HepG2 (cell line): ENCODE results near the gene NRP1. TPM values are rescaled to one million over a fixed set of nuclear protein-coding genes. Genes with fewer than 3 reads are reported as not detected.

ENCODE experiments used
- ATAC-seq: fragments of 200-7000 bp; cut with Tn5 transposase; 3 replicates; pipeline ENCODE4 v1.9.1; 2020; ENCODE audit warnings: mild to moderate bottlenecking, moderate library complexity
- BruUV-seq: library from RNA; stranded (reverse); fragments of 400-500 nt; replicated peaks from 2 replicates; lab custom pipeline; 2021; lab: Mats Ljungman, UMichigan
- CTCF ChIA-PET: fragments of 300-600 bp; formaldehyde crosslinking; extraction: SDS; loops from one replicate; lab custom pipeline; 2021; ENCODE audit warnings: low total read pairs, inconsistent platforms, low intra/inter-chr PET ratio; lab: Yijun Ruan, JAX
- POLR2A ChIA-PET: fragments of 350-600 bp; sonication (Branson Sonifier 250); formaldehyde crosslinking; loops from one replicate; lab custom pipeline; 2020; ENCODE audit warnings: antibody characterized with exemption, inconsistent platforms; lab: Yijun Ruan, JAX
- DNase-seq: peaks from one replicate; pipeline ENCODE4 v3.0.0-alpha.2; 2015; ENCODE audit warnings: low spot score
- FAIRE-seq: peaks from 3 replicates; lab custom pipeline; 2011; peaks lifted over from hg19 to GRCh38; lab: Jason Lieb, UNC
- H2AFZ ChIP-seq: one replicate; pipeline ENCODE4 v1.6.1; 2011; ENCODE audit warnings: low read length, inconsistent platforms
- H3K27ac ChIP-seq: fragments of 300-600 bp; 3 replicates; pipeline ENCODE4 v1.8.0; 2011; ENCODE audit warnings: mixed run types, mild to moderate bottlenecking, mixed read lengths, low read length, inconsistent platforms; ENCODE audit not compliant: insufficient read depth; ENCODE audit errors: extremely low read length
- H3K27me3 ChIP-seq, 2 experiments: fragments of 200-600 bp in 1 of 2; 2 replicates in 1 of 2; 3 replicates in 1 of 2; pipeline versions ENCODE4 v1.6.0 to v1.8.0; 2011; ENCODE audit warnings: low read length in 2 of 2, mild to moderate bottlenecking in 2 of 2, moderate library complexity in 2 of 2, inconsistent platforms in 1 of 2; ENCODE audit not compliant: insufficient read depth in 2 of 2, control insufficient read depth in 1 of 2
- H3K36me3 ChIP-seq, 2 experiments: fragments of 200-600 bp in 1 of 2; replicated peaks in 1 of 2; 2 replicates in 1 of 2; 3 replicates in 1 of 2; pipeline versions ENCODE4 v1.5.1 to v1.8.0; 2011; ENCODE audit warnings: low read length in 2 of 2, inconsistent platforms in 1 of 2; ENCODE audit not compliant: insufficient read depth in 2 of 2, control insufficient read depth in 1 of 2
- H3K4me1 ChIP-seq: 2 replicates; pipeline ENCODE4 v1.5.1; 2012; ENCODE audit warnings: low read length, inconsistent platforms; ENCODE audit not compliant: insufficient read depth
- H3K4me2 ChIP-seq: 2 replicates; pipeline ENCODE4 v1.6.0; 2011; ENCODE audit warnings: low read depth, low read length, inconsistent platforms
- H3K4me3 ChIP-seq, 3 experiments: fragments of 200-600 bp in 1 of 3; sonication (generic), shearing (Covaris generic) in 1 of 3; replicated peaks in 1 of 3; 2 replicates each; pipeline ENCODE4 v1.5.1; 2011 to 2016; ENCODE audit warnings: low read length in 3 of 3, inconsistent platforms in 2 of 3, low read depth in 2 of 3, mild to moderate bottlenecking in 2 of 3, control low read depth in 1 of 3, mixed read lengths in 1 of 3; ENCODE audit not compliant: insufficient read depth in 1 of 3
- H3K79me2 ChIP-seq: one replicate; pipeline ENCODE4 v1.6.1; 2011; ENCODE audit warnings: low read length, inconsistent platforms; ENCODE audit not compliant: insufficient read depth
- H3K9ac ChIP-seq: 2 replicates; pipeline ENCODE4 v1.6.0; 2011; ENCODE audit warnings: mild to moderate bottlenecking, low read depth, low read length, inconsistent platforms; ENCODE audit not compliant: insufficient read depth
- H3K9me3 ChIP-seq: 2 replicates; pipeline ENCODE4 v1.5.1; 2012; ENCODE audit warnings: mild to moderate bottlenecking, low read length
- H4K20me1 ChIP-seq: 2 replicates; pipeline ENCODE4 v1.6.0; 2011; ENCODE audit warnings: inconsistent platforms, mild to moderate bottlenecking, low read length, moderate library complexity; ENCODE audit not compliant: insufficient read depth
- ARNTL ChIP-seq: sonication (generic); formaldehyde crosslinking; IDR thresholded peaks from 2 replicates; pipeline ENCODE4 v1.4.0; 2020; ENCODE audit warnings: mild to moderate bottlenecking, missing genetic modification reagents
- CC2D1A ChIP-seq: sonication (generic); formaldehyde crosslinking; IDR thresholded peaks from 2 replicates; pipeline ENCODE4 v1.8.1; 2023; ENCODE audit warnings: mild to moderate bottlenecking, missing genetic modification reagents
- HNF4A ChIP-seq: sonication (generic); formaldehyde crosslinking; IDR thresholded peaks from 2 replicates; pipeline ENCODE4 v1.4.0; 2020; ENCODE audit warnings: missing genetic modification reagents
- IRX3 ChIP-seq: sonication (generic); formaldehyde crosslinking; IDR thresholded peaks from 2 replicates; pipeline ENCODE4 v1.8.1; 2023; ENCODE audit warnings: mild to moderate bottlenecking, low read depth, missing genetic modification reagents, borderline replicate concordance
- MAFG ChIP-seq: sonication (generic); formaldehyde crosslinking; IDR thresholded peaks from 2 replicates; pipeline ENCODE4 v1.5.1; 2020; ENCODE audit warnings: mild to moderate bottlenecking, missing genetic modification reagents
- NFRKB ChIP-seq: fragments of 450-650 bp; IDR thresholded peaks from 2 replicates; pipeline ENCODE4 v1.6.1; 2017
- SMC3 ChIP-seq: IDR thresholded peaks from 2 replicates; pipeline ENCODE4 v1.6.1; 2011; ENCODE audit warnings: low read length, improper control_type of control experiment
- YY1 ChIP-seq: IDR thresholded peaks from 2 replicates; pipeline ENCODE4 v1.6.1; 2011; ENCODE audit warnings: low read length, low read depth, moderate library complexity, mild to moderate bottlenecking; ENCODE audit not compliant: insufficient read depth, insufficient replicate concordance
- ZKSCAN8 ChIP-seq: IDR thresholded peaks from 2 replicates; pipeline ENCODE4 v1.6.1; 2016; ENCODE audit warnings: borderline replicate concordance, missing genetic modification reagents, missing compliant biosample characterization
- ZNF207 ChIP-seq: fragments of 450-650 bp; IDR thresholded peaks from 2 replicates; pipeline ENCODE4 v1.6.1; 2016; ENCODE audit warnings: antibody characterized with exemption, borderline replicate concordance
- ZNF331 ChIP-seq: sonication (generic); formaldehyde crosslinking; IDR thresholded peaks from 2 replicates; pipeline ENCODE4 v1.4.0; 2020; ENCODE audit warnings: missing genetic modification reagents
- ZNF446 ChIP-seq: sonication (generic); formaldehyde crosslinking; IDR thresholded peaks from 2 replicates; pipeline ENCODE4 v1.5.0; 2020; ENCODE audit warnings: mild to moderate bottlenecking, missing genetic modification reagents
- ZNF510 ChIP-seq: sonication (generic); formaldehyde crosslinking; IDR thresholded peaks from 2 replicates; pipeline ENCODE4 v1.4.0; 2020; ENCODE audit warnings: low read depth, mild to moderate bottlenecking, missing genetic modification reagents
- ZNF652 ChIP-seq: IDR thresholded peaks from 2 replicates; pipeline ENCODE4 v1.6.1; 2016; ENCODE audit warnings: low read depth, borderline replicate concordance
- WGBS: methylation state at CpG from one replicate; pipeline ENCODE4 v1.1.6; 2017; ENCODE audit warnings: low lambda C conversion rate; 5-methylcytosine and 5-hydroxymethylcytosine counted together
- in situ Hi-C: cut with HindIII; loops from 2 replicates; pipeline ENCODE4 v1.10.0; 2017; ENCODE audit warnings: low pct_unique_long_range_greater_than_20kb; ENCODE audit not compliant: extremely low pct_ligation_motif_present
- intact Hi-C: fragments of 100-400 bp; cut with micrococcal nuclease; formaldehyde crosslinking; loops from one replicate; pipeline ENCODE4 v1.10.0; 2022; ENCODE audit not compliant: unreplicated experiment
- polyA plus RNA-seq, 8 experiments: library from polyadenylated mRNA; depleted of rRNA in 3 of 8; stranded (reverse) in 7 of 8; unstranded in 1 of 8; fragments of >200 nt; fragmentation: Illumina TruSeq in 4 of 8; extraction: Trizol in 4 of 8; gene quantifications; 2 replicates each; pipeline versions ENCODE4 v1.2.1 to v1.2.3, GENCODE V29; 2011 to 2016; ENCODE audit warnings: low read depth in 4 of 8, missing spikeins in 1 of 8, mixed read lengths in 1 of 8; ENCODE audit not compliant: insufficient read depth in 1 of 8
- total RNA-seq, 5 experiments: library from RNA; depleted of rRNA; stranded (reverse); fragments of >200 nt; fragmentation: Illumina TruSeq; extraction: Trizol; gene quantifications; 2 replicates each; pipeline ENCODE4 v1.2.3, GENCODE V29; 2016; ENCODE audit warnings: low read depth in 1 of 5
- TF ChIP-seq, protein P1 (sequence below): sonication (generic); formaldehyde crosslinking; IDR thresholded peaks from one replicate; pipeline ENCODE4 v1.5.1; 2020; ENCODE audit warnings: mild to moderate bottlenecking, missing genetic modification reagents; ENCODE audit errors: not compliant biosample characterization
- TF ChIP-seq, protein P2 (sequence below): sonication (generic); formaldehyde crosslinking; IDR thresholded peaks from 2 replicates; pipeline ENCODE4 v1.4.0; 2020; ENCODE audit warnings: missing genetic modification reagents, borderline replicate concordance

Gene NRP1
- total and polyA plus RNA-seq, 2 of the 13 experiments (the other 11 are each of a cell fraction or from before 2014, with no cell fraction given), result 5.3 to 5.8 TPM

GRCh38 chr10:33352615-33353014, 18.1 kb upstream of the NRP1 start (continued):
- no peak for TF ChIP-seq ZNF207

GRCh38 chr10:33352175-33352574, 17.7 kb upstream of the NRP1 start:
- Histone ChIP-seq H3K27me3 (peaks cover 0 to 21% of the 10 kb centered on the region in 2 experiments; a peak in 2 of 5 replicates), H3K4me1 (no peaks in the 10 kb centered on the region), H3K27ac (no peak overlapping the region), H3K79me2 (no peaks in the 10 kb centered on the region), H3K36me3 (no peaks in the 10 kb centered on the region), H3K4me2 (no peak overlapping the region), H4K20me1 (no peaks in the 10 kb centered on the region), H2AFZ (no peak overlapping the region), H3K4me3 (no peak overlapping the region), H3K9me3 (no peaks in the 10 kb centered on the region), H3K9ac (no peak overlapping the region)
- no TSS peak for BruUV-seq
- intact Hi-C loops, result no loop called here
- in situ Hi-C loops, result no loop called here
- ATAC-seq, result no peak
- no peak for FAIRE-seq
- ChIA-PET POLR2A (no interaction called here), CTCF (no interaction called here)
- 58% methylated on average over 3 of the region's 3 CpGs for WGBS
- DNase-seq, result no peak
- TF ChIP-seq ZNF510 (CRISPR knock-in tag) (no peak), YY1 (no peak), ZNF652 (CRISPR knock-in tag) (no peak), SMC3 (no peak), CC2D1A (no peak), NFRKB (no peak), IRX3 (CRISPR knock-in tag) (no peak), ARNTL (CRISPR knock-in tag) (no peak), ZKSCAN8 (CRISPR knock-in tag) (no peak), MAFG (CRISPR knock-in tag) (no peak), ZNF446 (no peak), HNF4A (CRISPR knock-in tag) (no peak), ZNF331 (CRISPR knock-in tag) (no peak)
- TF ChIP-seq, protein P1, sequence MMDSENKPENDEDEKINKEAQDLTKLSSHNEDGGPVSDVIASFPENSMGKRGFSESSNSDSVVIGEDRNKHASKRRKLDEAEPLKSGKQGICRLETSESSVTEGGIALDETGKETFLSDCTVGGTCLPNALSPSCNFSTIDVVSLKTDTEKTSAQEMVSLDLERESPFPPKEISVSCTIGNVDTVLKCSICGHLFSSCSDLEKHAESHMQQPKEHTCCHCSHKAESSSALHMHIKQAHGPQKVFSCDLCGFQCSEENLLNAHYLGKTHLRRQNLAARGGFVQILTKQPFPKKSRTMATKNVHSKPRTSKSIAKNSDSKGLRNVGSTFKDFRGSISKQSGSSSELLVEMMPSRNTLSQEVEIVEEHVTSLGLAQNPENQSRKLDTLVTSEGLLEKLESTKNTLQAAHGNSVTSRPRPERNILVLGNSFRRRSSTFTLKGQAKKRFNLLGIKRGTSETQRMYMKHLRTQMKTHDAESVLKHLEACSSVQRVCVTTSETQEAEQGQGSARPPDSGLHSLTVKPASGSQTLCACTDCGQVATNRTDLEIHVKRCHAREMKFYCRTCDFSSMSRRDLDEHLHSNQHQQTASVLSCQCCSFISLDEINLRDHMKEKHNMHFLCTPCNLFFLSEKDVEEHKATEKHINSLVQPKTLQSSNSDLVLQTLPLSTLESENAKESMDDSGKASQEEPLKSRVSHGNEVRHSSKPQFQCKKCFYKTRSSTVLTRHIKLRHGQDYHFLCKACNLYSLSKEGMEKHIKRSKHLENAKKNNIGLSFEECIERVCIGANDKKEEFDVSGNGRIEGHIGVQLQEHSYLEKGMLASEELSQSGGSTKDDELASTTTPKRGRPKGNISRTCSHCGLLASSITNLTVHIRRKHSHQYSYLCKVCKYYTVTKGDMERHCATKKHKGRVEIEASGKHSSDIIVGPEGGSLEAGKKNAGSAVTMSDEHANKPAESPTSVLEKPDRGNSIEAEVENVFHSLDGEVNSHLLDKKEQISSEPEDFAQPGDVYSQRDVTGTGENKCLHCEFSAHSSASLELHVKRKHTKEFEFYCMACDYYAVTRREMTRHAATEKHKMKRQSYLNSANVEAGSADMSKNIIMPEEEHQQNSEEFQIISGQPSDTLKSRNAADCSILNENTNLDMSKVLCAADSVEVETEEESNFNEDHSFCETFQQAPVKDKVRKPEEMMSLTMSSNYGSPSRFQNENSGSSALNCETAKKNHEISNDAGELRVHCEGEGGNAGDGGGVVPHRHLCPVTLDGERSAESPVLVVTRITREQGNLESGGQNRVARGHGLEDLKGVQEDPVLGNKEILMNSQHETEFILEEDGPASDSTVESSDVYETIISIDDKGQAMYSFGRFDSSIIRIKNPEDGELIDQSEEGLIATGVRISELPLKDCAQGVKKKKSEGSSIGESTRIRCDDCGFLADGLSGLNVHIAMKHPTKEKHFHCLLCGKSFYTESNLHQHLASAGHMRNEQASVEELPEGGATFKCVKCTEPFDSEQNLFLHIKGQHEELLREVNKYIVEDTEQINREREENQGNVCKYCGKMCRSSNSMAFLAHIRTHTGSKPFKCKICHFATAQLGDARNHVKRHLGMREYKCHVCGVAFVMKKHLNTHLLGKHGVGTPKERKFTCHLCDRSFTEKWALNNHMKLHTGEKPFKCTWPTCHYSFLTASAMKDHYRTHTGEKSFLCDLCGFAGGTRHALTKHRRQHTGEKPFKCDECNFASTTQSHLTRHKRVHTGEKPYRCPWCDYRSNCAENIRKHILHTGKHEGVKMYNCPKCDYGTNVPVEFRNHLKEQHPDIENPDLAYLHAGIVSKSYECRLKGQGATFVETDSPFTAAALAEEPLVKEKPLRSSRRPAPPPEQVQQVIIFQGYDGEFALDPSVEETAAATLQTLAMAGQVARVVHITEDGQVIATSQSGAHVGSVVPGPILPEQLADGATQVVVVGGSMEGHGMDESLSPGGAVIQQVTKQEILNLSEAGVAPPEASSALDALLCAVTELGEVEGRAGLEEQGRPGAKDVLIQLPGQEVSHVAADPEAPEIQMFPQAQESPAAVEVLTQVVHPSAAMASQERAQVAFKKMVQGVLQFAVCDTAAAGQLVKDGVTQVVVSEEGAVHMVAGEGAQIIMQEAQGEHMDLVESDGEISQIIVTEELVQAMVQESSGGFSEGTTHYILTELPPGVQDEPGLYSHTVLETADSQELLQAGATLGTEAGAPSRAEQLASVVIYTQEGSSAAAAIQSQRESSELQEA, result no peak
- TF ChIP-seq, protein P2, sequence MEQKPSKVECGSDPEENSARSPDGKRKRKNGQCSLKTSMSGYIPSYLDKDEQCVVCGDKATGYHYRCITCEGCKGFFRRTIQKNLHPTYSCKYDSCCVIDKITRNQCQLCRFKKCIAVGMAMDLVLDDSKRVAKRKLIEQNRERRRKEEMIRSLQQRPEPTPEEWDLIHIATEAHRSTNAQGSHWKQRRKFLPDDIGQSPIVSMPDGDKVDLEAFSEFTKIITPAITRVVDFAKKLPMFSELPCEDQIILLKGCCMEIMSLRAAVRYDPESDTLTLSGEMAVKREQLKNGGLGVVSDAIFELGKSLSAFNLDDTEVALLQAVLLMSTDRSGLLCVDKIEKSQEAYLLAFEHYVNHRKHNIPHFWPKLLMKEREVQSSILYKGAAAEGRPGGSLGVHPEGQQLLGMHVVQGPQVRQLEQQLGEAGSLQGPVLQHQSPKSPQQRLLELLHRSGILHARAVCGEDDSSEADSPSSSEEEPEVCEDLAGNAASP (CRISPR knock-in tag), result no peak
